NCI-H1930 (cell line): Measurements from ENCODE around the gene TMEM270.

Experiments used
- DNase-seq, 2 experiments: peaks; one replicate each; lab custom pipeline; 2025; lab: John Stamatoyannopoulos, UW

Gene TMEM270

GRCh38 chr7:73887762-73888161 lies 26.8 kb downstream of the TMEM270 start:
- no peak for DNase-seq

GRCh38 chr7:73888959-73889358 lies 28.0 kb downstream of the TMEM270 start:
- no peak for DNase-seq

GRCh38 chr7:73890555-73891147 lies 29.7 kb downstream of the TMEM270 start:
- DNase-seq: no peak

GRCh38 chr7:73891178-73891885 lies 30.4 kb downstream of the TMEM270 start:
- no peak for DNase-seq

- DNase-seq: no peak
Measured at GRCh38 chr7:73892003-73892999, 31.3 kb downstream of the TMEM270 start.

- no peak for DNase-seq
Measured at GRCh38 chr7:73893342-73894101, 32.6 kb downstream of the TMEM270 start.

GRCh38 chr7:73894166-73894565 lies 33.2 kb downstream of the TMEM270 start:
- no peak for DNase-seq

GRCh38 chr7:73894733-73895551 lies 34.0 kb downstream of the TMEM270 start:
- no peak for DNase-seq

GRCh38 chr7:73895626-73896025 lies 34.7 kb downstream of the TMEM270 start:
- DNase-seq: no peak

- no peak for DNase-seq
Measured at GRCh38 chr7:73896454-73896853, 35.5 kb downstream of the TMEM270 start.

GRCh38 chr7:73899731-73900142 lies 38.8 kb downstream of the TMEM270 start:
- DNase-seq: no peak

- DNase-seq: no peak
Measured at GRCh38 chr7:73900286-73900685, 39.3 kb downstream of the TMEM270 start.

- no peak for DNase-seq
Measured at GRCh38 chr7:73901231-73901822, 40.4 kb downstream of the TMEM270 start.

- no peak for DNase-seq
Measured at GRCh38 chr7:73901823-73902597, 41.1 kb downstream of the TMEM270 start.

GRCh38 chr7:73903321-73904218 lies 42.6 kb downstream of the TMEM270 start:
- DNase-seq: no peak

- no peak for DNase-seq
Measured at GRCh38 chr7:73904219-73905137, 43.5 kb downstream of the TMEM270 start.

- no peak for DNase-seq
Measured at GRCh38 chr7:73905360-73905759, 44.4 kb downstream of the TMEM270 start.

GRCh38 chr7:73906874-73907273 lies 45.9 kb downstream of the TMEM270 start:
- DNase-seq: no peak
